ENCODE data around the gene TBC1D22A.

The TBC1D22A gene

DNA sequence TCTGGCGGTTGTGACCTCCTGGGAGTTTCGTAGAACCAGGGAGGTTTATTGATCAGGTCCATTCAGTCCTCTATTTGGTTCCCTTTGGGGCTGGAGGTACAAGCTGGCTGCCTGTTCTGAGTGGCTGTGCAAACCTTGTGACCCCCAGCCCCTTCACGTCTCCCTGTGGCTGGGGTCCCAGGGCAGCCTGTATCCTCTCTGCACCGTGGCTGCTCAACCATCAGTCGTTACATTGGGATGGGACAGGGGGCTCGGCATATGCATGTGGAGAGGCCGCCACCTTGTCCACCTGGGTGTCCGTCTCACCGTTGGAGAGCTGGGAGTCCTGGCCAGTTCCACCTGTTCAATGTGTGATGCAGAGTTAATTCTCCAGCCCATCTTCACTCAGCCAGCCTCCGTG, 195.7 kb downstream of the TBC1D22A start:
- Mint-ChIP-seq H3K9me3 (no peaks in the 10 kb centered on the region), H3K27me3 (ENCODE audit: low read depth) (no peaks in the 10 kb centered on the region), H3K27ac (no peak overlapping the region), H3K4me1 (peaks cover 13% of the 10 kb centered on the region), H3K36me3 (ENCODE audit: low read depth) (no peaks in the 10 kb centered on the region), H3K4me3 (no peak overlapping the region)
- TF ChIP-seq, protein P1, sequence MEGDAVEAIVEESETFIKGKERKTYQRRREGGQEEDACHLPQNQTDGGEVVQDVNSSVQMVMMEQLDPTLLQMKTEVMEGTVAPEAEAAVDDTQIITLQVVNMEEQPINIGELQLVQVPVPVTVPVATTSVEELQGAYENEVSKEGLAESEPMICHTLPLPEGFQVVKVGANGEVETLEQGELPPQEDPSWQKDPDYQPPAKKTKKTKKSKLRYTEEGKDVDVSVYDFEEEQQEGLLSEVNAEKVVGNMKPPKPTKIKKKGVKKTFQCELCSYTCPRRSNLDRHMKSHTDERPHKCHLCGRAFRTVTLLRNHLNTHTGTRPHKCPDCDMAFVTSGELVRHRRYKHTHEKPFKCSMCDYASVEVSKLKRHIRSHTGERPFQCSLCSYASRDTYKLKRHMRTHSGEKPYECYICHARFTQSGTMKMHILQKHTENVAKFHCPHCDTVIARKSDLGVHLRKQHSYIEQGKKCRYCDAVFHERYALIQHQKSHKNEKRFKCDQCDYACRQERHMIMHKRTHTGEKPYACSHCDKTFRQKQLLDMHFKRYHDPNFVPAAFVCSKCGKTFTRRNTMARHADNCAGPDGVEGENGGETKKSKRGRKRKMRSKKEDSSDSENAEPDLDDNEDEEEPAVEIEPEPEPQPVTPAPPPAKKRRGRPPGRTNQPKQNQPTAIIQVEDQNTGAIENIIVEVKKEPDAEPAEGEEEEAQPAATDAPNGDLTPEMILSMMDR (IDR thresholded peaks at IDR 0.05; ENCODE audit: unreplicated experiment in 3 of 3): no peak

- H3K27ac Mint-ChIP-seq: no peak overlapping the region
- H3K9me3 Mint-ChIP-seq: no peaks in the 10 kb centered on the region
- no peaks in the 10 kb centered on the region for H3K36me3 Mint-ChIP-seq (ENCODE audit: low read depth)
- H3K4me1 Mint-ChIP-seq: peaks cover 17% of the 10 kb centered on the region
- no peaks in the 10 kb centered on the region for H3K27me3 Mint-ChIP-seq (ENCODE audit: low read depth)
- H3K4me3 Mint-ChIP-seq: no peak overlapping the region
- TF ChIP-seq, protein P1 (IDR thresholded peaks at IDR 0.05; ENCODE audit: unreplicated experiment in 3 of 3): no peak
Observed at GRCh38 chr22:46958658-46959057, 196.2 kb downstream of the TBC1D22A start.

GRCh38 chr22:46959369-46959768, 196.9 kb downstream of the TBC1D22A start:
- Mint-ChIP-seq H3K9me3 (no peaks in the 10 kb centered on the region), H3K27me3 (ENCODE audit: low read depth) (no peaks in the 10 kb centered on the region), H3K4me3 (no peak overlapping the region), H3K27ac (no peak overlapping the region), H3K4me1 (peaks cover 24% of the 10 kb centered on the region), H3K36me3 (ENCODE audit: low read depth) (no peaks in the 10 kb centered on the region)
- TF ChIP-seq, protein P1 (IDR thresholded peaks at IDR 0.05; ENCODE audit: unreplicated experiment in 3 of 3): no peak

- peaks cover 24% of the 10 kb centered on the region for H3K4me1 Mint-ChIP-seq
- H3K4me3 Mint-ChIP-seq: no peak overlapping the region
- no peak overlapping the region for H3K27ac Mint-ChIP-seq
Observed at GRCh38 chr22:46961591-46962295, 199.3 kb downstream of the TBC1D22A start.

DNA sequence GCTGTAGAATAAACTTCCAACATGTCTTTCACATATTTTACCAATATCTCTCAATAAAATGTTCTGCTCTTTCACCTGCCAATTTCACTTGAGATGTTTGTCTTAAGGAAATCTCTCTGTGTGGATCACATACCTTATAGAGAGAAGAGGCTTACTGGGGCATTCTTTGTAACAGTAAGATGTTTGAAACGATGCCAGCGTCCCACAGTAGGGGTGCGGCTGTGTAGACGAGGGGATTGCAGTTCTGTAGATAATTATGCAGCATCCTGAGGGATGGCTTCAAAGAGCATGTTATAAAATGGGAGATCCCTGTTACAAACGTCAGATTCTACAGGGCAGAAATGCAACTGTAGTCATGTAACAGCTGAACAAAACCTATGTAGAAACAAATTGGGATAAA, 200.0 kb downstream of the TBC1D22A start:
- Mint-ChIP-seq H3K4me1 (peaks cover 24% of the 10 kb centered on the region), H3K36me3 (ENCODE audit: low read depth) (no peaks in the 10 kb centered on the region), H3K4me3 (no peak overlapping the region), H3K27me3 (ENCODE audit: low read depth) (no peaks in the 10 kb centered on the region), H3K27ac (no peak overlapping the region), H3K9me3 (no peaks in the 10 kb centered on the region)
- TF ChIP-seq, protein P1 (IDR thresholded peaks at IDR 0.05; ENCODE audit: unreplicated experiment in 3 of 3): no peak

More at GRCh38 chr22:46961591-46962295, 199.3 kb downstream of the TBC1D22A start:
- TF ChIP-seq, protein P1 (IDR thresholded peaks at IDR 0.05; ENCODE audit: unreplicated experiment in 3 of 3): no peak
- H3K9me3 Mint-ChIP-seq: no peaks in the 10 kb centered on the region
- no peaks in the 10 kb centered on the region for H3K27me3 Mint-ChIP-seq (ENCODE audit: low read depth)
- H3K36me3 Mint-ChIP-seq (ENCODE audit: low read depth): no peaks in the 10 kb centered on the region
